AG09309 (cell line): ENCODE measurements around the gene MND1.

Experiments
- DNase-seq: peaks from one replicate; pipeline ENCODE4 v3.0.0-alpha.2; 2010; ENCODE audit warnings: low read depth
- H3K4me3 ChIP-seq: 2 replicates; pipeline ENCODE4 v1.5.1; 2011; ENCODE audit warnings: mild to moderate bottlenecking, low read depth, low read length, moderate library complexity; ENCODE audit not compliant: control insufficient read depth
- CTCF ChIP-seq: IDR thresholded peaks from 2 replicates; pipeline ENCODE4 v1.5.1; 2011; ENCODE audit warnings: mild to moderate bottlenecking, low read depth, low read length, inconsistent platforms; ENCODE audit not compliant: insufficient read depth, control insufficient read depth; ENCODE audit errors: missing control alignments

Gene MND1

GRCh38 chr4:153344131-153345011 is at the start of gene MND1:
Gene MND1, plus strand, starts transcription at chr4:153344688. Its CDS starts 50 bp downstream, at chr4:153344738.
- H3K4me3 ChIP-seq, result peak within 1 kb of the TSS; percentile 58
- no peak for DNase-seq
- peak; percentile 66 for TF ChIP-seq CTCF

- DNase-seq, result no peak
- H3K4me3 ChIP-seq, result no peak overlapping the region
- no peak for TF ChIP-seq CTCF
Observed at GRCh38 chr4:153295131-153295755, 49.2 kb upstream of the MND1 start.

GRCh38 chr4:153296040-153296823 is 48.3 kb upstream of the MND1 start:
- no peak for TF ChIP-seq CTCF
- no peak overlapping the region for H3K4me3 ChIP-seq
- peak; percentile 38 for DNase-seq

GRCh38 chr4:153297116-153297515 is 47.4 kb upstream of the MND1 start:
- TF ChIP-seq CTCF, result no peak
- DNase-seq, result no peak
- H3K4me3 ChIP-seq, result no peak overlapping the region

GRCh38 chr4:153310793-153311192 is 33.7 kb upstream of the MND1 start:
- H3K4me3 ChIP-seq, result no peak overlapping the region
- no peak for DNase-seq
- TF ChIP-seq CTCF, result no peak

- no peak overlapping the region for H3K4me3 ChIP-seq
- no peak for TF ChIP-seq CTCF
- no peak for DNase-seq
Observed at GRCh38 chr4:153314915-153315314, 29.6 kb upstream of the MND1 start.
